Measurements from ENCODE around the gene LFNG.
"Not testable (repeated sequence)": the region's sequence is repeated elsewhere in the genome, so short reads cannot be mapped to it uniquely, and the experiment has no call there.

The LFNG gene

GRCh38 chr7:2530994-2531795, 11.6 kb downstream of the LFNG start:
- not testable (repeated sequence) for DNase-seq

GRCh38 chr7:2531796-2532110, 12.2 kb downstream of the LFNG start:
- not testable (repeated sequence) for DNase-seq

DNA sequence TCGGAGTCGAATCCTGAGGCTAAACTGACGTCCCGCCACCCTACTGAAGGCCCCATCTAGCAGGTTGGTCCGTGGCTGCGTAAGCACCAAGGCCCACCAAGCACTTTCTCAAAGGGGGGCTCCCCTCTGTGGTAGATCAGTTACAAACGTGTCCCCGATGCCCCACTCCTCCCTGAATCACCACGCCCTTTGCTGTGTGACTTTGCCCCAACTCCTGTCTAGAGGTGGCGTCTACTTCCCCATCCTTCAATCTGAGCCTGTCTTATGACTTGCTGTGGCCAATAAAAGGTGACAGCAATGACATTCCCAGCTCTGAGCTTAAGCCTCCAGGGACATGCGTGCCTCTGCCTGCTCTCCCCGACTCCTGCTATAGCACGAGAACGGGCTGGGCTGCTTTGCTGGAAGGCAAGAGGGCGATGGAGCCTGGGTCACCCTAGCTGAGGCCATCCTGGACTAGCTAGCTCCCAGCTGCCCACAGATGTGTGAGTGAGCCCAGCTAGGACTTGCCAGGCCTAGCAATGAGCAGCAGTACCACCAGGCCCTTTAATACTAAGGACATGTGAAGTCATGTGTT, 12.7 kb downstream of the LFNG start:
- DNase-seq, result not testable (repeated sequence)

- not testable (repeated sequence) for DNase-seq
Observed at GRCh38 chr7:2532816-2533215, 13.2 kb downstream of the LFNG start.

GRCh38 chr7:2533566-2533965, 14.0 kb downstream of the LFNG start:
- not testable (repeated sequence) for DNase-seq

DNA sequence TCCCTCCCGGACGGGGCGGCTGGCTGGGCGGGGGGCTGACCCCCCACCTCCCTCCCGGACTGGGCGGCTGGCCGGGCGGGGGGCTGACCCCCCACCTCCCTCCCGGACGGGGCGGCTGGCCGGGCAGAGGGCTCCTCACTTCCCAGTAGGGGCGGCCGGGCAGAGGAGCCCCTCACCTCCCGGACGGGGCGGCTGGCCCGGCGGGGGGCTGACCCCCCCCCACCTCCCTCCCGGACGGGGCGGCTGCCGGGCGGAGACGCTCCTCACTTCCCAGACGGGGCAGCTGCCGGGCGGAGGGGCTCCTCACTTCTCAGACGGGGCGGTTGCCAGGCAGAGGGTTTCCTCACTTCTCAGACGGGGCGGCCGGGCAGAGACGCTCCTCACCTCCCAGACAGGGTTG, 14.6 kb downstream of the LFNG start:
- not testable (repeated sequence) for DNase-seq

GRCh38 chr7:2535872-2536627, 16.5 kb downstream of the LFNG start:
- peak; percentile 66 for DNase-seq

DNA sequence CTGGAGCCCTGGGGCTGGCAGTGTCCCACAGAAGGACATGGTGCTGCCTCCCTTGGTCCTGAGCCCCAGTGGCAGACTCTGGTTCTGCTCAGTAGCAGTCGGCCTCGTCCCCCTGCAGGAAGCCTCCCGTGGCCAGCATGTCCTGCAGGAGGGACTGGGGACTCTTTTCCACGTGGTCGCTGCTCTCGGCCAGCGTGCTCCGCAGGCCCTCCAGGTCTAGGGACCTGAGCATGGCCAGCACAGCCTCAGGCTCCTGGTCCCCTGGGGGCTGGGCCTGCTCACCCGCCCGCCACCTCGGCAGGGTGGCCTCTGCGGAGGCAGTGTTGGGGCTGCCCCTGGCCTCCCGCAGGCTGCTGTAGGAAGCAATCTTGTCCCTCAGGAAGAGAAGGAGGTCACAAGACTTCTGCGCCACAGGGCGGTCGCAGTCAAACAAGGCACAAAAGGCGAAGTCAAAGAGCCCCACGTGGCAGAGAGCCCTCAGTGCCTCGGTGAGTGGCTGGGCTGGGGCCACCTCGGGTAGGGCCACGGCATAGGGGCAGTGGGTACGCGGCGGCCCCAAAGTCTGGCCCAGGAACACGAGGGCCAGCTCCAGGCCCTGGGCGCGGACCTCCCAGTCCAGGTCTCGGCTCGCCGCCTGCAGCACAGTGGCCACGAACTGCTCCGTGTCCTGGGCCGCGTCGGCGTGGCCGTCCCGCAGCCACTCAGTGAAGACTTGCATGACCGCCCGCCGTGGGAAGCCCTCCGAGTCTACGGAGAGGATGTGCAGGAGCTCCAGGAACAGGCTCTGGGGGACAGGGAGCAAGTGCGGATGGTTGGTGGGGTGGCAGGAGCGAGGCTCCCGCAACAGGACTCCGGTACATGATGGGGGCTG, 18.6 kb downstream of the LFNG start:
- DNase-seq, result no peak

DNA sequence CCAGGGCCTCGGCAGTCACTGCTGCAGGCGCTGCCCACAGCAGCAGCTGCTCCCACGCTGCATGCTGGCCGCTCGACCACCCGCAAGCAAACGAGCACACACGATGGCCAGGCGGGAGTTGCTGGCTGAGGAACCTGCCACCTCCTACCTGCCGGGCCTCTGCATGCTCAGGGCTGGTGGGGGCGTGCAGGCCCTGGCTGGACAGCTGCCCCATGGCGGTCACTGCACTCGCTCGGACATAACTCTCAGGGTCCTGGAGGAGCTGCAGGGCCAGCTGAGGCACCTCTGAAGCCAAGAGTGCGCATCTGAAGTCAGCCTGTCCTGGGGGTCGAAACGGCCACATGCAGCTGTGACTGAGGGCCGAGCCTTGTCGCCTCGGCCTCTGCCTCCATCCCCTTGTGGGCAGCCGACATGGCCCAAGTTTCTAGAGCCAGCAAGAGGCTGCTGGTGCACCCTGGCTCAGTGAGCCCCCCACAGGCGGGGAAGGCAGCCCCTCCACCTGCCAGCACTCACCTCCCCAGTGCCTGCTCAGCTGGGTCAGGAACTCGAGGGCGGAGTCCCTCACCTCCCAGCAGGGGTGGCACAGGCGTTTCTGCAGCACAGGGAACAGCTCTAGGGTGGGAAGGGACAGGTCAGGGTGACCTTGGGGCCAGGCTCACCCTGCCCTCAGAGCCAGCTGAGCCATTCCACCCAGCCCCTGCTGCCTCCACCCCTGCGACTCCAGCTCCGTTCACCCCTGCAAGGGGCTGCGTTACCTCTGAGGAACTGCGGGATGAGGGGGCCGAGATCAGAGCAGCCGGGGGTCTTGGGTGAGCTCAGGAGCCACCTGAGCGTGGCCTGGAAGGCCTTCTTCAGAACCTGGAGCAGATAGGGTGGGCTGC, 19.7 kb downstream of the LFNG start:
- DNase-seq, result no peak

- no peak for DNase-seq
Observed at GRCh38 chr7:2540133-2540532, 20.6 kb downstream of the LFNG start.

GRCh38 chr7:2540641-2541051, 21.1 kb downstream of the LFNG start:
- DNase-seq, result no peak

DNA sequence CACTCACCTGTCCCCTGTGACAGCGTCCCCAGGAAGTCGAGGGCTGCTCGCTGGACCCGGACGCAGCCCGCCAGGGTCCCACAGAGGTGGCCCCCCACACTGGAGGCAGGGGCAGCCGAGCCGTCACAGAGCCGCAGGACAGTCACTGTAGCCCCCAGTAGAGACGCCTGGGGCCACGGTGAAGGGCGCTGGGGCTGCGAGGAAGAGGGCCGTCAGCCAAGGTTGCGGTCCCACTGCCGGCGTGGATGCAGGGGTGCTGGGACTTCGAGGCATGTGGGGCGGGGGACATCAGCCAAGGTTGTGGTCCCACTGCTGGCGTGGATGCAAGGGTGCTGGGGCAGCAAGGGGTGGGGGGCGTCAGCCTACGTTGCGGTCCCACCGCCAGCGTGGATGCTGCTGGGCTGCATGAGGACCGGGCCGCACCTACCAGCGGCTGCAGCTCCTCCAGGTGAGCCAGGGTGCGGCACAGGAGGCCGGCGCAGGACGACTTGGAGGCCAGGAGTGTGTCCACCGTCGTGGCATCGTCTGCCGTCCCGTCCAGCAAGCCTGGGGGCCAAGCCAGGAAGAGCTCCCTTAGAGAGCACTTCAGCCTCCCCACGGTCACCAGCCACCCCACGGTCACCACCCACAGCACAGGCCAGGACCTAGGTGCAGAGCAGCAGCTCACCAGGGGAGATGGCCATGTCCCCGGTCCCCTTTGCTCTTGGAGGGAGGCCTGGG, 21.9 kb downstream of the LFNG start:
- DNase-seq, result no peak

GRCh38 chr7:2542011-2542915, 22.7 kb downstream of the LFNG start:
- no peak for DNase-seq

DNA sequence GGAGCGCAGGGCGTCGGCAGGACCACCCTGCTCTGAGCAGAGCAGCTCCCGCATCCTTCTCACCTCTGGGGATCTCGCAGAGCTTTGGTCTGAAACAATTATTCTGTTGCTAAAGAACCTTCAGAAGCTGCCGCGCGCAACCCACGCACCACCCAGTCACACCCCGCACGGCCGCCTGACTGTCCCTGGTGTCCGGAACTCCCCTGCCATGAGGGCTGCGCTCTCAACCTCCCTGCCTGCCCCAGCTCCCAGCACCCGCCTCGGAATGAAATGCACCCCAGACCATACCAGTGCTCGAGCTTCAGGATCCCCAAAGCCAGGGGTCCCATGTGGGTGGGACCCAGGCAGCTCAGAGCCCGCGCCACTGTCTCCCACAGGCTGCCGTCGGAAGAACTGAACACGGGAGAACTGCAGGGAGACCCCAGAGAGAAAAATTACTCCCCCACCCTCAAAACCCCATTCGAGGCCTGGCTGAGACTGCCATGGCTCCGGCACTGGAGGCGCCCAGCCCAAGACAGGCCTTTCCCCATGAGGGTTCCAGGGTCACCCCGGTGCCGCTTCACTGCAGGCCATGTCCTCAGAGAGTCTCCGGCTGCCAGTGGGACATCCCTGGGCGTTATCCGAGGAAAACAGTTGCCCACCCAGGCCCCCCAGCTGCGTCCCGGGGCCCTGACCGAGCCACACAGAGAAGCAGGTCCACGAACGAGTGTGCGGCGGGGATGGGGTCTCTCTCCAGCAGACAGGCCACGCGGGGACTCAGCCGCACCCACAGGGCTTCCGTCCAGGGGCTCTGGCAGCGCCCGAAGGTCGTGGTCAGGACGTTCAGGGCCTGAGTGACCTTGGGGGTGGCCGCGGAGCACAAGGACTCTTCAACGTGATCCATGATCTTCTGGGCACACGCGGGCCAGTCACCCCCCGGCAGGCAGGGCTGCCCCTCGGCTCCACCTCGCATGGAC, 23.6 kb downstream of the LFNG start:
- no peak for DNase-seq

- DNase-seq, result no peak
Observed at GRCh38 chr7:2544541-2545188, 25.1 kb downstream of the LFNG start.

- no peak for DNase-seq
Observed at GRCh38 chr7:2545746-2546425, 26.3 kb downstream of the LFNG start.

- DNase-seq, result no peak
Observed at GRCh38 chr7:2546776-2547586, 27.4 kb downstream of the LFNG start.
